ENCODE measurements around the gene SELENOP.
A peak's percentile ranks its signal among the peaks of the same experiment; 100 is the strongest.
"Not testable (repeated sequence)": the region's sequence is repeated elsewhere in the genome, so short reads cannot be mapped to it uniquely, and the experiment has no call there.

SELENOP gene

DNA sequence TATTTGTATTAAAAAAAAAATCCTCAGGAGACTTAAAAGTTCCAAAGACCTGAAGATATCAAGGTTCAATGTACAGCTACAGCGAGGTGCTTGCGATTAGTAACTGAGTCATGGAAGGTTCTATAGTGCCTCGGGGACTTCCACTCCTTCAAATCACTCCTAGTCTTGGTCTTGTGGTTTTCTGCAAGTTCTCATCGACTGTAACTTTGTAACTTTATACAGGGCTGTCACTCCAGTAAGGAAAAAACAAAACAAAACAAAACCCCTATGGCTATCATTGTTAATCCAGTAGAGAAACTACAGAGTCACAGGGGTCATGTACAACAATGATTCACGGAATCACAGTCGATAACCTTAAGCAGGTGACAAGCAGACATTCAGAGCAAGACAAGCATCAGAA is 39.8 kb upstream of the SELENOP start:
- TF ChIP-seq, protein P1, sequence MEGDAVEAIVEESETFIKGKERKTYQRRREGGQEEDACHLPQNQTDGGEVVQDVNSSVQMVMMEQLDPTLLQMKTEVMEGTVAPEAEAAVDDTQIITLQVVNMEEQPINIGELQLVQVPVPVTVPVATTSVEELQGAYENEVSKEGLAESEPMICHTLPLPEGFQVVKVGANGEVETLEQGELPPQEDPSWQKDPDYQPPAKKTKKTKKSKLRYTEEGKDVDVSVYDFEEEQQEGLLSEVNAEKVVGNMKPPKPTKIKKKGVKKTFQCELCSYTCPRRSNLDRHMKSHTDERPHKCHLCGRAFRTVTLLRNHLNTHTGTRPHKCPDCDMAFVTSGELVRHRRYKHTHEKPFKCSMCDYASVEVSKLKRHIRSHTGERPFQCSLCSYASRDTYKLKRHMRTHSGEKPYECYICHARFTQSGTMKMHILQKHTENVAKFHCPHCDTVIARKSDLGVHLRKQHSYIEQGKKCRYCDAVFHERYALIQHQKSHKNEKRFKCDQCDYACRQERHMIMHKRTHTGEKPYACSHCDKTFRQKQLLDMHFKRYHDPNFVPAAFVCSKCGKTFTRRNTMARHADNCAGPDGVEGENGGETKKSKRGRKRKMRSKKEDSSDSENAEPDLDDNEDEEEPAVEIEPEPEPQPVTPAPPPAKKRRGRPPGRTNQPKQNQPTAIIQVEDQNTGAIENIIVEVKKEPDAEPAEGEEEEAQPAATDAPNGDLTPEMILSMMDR (conservative IDR thresholded peaks at IDR 0.05), result no peak
- no peak for TF ChIP-seq ZFX (IDR thresholded peaks at IDR 0.05)
- H3K27ac ChIP-seq, result no peak overlapping the region

DNA sequence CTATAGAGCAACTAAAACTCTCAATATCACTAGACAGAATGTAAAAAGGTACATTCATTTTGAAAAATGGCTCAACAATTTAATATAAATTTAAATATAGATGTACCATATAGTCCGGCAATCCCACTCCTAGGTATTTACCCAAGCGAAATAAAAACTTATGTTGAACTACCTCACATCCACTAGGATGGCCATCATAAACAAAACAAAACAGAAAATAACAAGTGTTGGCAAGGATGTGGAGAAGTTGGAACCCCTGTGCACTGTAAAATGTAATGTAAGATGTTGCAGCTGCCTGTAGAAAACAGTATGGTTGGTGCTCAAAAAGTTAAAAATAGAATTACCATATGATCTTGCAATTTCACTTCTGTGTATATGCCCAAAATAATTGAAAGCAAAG is 36.9 kb upstream of the SELENOP start:
- H3K27ac ChIP-seq, result no peak overlapping the region
- TF ChIP-seq, protein P1 (conservative IDR thresholded peaks at IDR 0.05), result no peak
- TF ChIP-seq ZFX (IDR thresholded peaks at IDR 0.05), result no peak

DNA sequence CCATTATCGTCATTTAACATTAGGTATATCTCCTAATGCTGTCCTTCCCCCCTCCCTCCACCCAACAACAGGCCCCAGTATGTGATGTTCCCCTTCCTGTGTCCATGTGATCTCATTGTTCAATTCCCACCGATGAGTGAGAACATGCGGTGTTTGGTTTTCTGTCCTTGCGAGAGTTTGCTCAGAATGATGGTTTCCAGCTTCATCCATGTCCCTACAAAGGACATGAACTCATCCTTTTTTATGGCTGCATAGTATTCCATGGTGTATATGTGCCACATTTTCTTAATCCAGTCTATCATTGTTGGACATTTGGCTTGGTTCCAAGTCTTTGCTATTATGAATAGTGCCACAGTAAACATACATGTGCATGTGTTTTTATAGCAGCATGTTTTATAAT is 32.7 kb upstream of the SELENOP start:
- H3K27ac ChIP-seq, result not testable (repeated sequence)

DNA sequence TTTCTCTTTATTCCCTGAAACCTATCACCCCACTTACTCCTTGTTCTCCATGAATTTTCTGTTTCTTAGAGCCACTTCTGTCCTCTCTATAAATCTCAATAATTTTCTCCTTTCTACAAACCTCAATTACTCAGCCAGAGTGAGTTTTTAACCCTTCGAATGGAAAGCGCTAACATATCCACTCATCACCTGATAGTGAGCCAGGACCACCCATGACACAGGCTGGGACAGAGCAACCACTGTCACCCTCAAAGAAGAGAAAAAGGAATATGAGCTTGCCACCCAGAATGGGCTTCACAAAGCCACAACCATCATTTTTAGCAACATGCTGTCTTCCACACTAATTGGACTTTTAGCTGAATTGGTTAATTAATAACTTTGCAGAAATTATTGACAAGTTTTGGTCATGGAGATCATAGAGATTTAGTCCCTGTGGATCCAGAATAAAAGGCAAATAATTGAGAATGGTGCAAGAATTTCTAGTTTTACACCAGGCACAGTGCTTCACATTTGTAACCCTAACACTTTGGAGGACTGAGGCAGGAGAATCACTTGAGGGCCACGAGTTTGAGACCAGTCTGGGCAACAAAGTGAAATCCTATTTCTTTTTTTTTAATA is 32.1 kb upstream of the SELENOP start:
- TF ChIP-seq, protein P1 (conservative IDR thresholded peaks at IDR 0.05), result no peak
- H3K27ac ChIP-seq, result no peak overlapping the region

DNA sequence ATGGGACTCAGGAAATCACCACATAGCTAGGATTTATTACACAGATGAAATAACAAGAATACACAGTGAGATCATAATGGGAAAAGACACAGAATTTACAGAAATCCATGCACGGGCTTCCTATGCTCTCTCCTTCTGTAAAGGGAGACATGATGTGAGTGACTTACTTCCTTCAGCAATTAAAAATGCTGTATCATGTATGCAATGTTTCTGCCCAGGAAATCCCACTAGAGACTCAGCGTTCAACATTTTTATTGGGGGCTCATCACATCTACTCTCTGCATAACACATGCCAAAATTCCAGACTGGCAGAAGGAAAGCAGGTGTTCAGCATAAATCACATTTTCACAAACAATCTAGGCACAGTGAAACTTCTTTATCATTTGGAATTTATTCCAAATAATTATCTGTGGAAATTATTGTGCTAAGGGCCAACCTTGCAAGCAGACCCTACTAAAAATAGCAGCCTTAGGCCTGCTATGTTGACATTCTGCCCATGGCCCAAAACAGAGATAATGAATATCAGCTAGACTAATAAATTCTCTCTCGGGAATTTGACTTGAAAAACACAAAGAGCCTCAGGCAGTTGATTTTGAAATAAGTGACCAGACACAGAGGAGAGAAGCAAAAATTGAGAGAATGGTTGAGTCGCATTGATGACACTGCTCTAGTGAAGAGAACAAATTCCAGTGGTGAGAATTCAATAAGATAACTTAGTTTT is 31.4 kb upstream of the SELENOP start:
- no peak for TF ChIP-seq ZFX (IDR thresholded peaks at IDR 0.05)
- TF ChIP-seq, protein P1 (conservative IDR thresholded peaks at IDR 0.05), result no peak
- no peak overlapping the region for H3K27ac ChIP-seq

DNA sequence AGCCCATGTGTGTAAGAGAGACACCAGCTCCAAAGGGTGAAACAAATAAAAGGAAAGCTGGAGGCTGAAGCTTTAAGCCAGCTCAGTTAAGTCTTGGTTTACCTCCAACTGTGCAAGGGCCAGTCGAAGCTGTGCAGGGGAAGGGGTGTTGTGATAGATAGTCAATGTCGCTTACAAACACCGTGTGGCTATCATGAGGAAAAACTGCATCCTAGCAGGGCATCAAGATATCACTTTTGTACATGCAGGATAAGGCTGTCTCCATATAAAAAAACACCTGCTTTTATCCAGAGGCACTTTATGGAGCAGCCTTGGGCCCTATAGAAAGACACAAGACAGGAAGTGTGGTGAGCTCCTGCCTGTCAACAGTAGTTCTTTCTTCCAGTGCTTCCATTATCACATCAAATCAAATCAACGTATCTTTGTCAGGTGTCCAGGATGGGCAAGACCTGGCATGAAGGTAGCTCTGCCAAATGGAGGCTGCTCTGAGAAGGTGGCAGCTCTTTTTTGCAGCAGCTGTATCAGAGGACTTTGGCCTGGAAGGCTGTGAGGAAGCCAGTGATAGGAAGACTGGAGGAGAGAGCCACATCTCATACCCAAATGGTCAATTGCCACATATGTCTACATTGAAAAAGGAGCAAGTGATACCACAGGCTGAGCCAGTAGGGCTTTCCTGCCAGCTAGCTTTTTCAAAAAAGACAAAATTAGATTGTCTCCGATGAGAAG is 29.3 kb upstream of the SELENOP start:
- peak overlapping the region; percentile 45; the same call in 1 of the 2 replicates for H3K27ac ChIP-seq
- no peak for TF ChIP-seq ZFX (IDR thresholded peaks at IDR 0.05)
- TF ChIP-seq, protein P1 (conservative IDR thresholded peaks at IDR 0.05), result no peak

DNA sequence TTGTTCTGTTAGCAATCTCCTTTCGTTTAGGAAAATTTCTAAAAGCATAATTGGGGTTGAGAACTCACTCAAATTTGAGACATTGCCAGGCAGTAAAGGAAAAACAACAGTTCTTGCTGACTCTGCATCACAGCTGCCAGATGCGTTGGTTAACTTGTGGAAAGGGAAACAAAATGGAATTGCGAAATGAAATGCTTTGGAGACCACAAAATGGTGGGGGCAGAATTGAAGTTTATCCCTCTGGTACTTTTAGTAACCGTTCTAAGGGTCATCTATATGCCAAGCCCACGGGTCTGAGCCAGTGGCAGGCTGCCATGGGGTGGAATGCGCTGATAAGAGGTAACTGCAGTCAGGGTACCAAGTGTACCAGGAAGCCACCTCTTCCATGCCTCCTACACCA is 28.6 kb upstream of the SELENOP start:
- TF ChIP-seq, protein P1 (conservative IDR thresholded peaks at IDR 0.05), result no peak
- no peak for TF ChIP-seq ZFX (IDR thresholded peaks at IDR 0.05)
- peak overlapping the region; percentile 45; the same call in 1 of the 2 replicates for H3K27ac ChIP-seq
